ENCODE results near the gene LRRN2.
"Not testable (repeated sequence)": the region's sequence is repeated elsewhere in the genome, so short reads cannot be mapped to it uniquely, and the experiment has no call there.

Gene LRRN2

GRCh38 chr1:204629459-204629858, 56.1 kb downstream of the LRRN2 start:
- not testable (repeated sequence) for DNase-seq (ENCODE audit: low read depth)

GRCh38 chr1:204628868-204629267, 56.7 kb downstream of the LRRN2 start:
- no peak for DNase-seq (ENCODE audit: low read depth)

- DNase-seq (ENCODE audit: low read depth): no peak
Observed at GRCh38 chr1:204627436-204627835, 58.1 kb downstream of the LRRN2 start.

GRCh38 chr1:204626381-204626780, 59.2 kb downstream of the LRRN2 start:
- DNase-seq (ENCODE audit: low read depth): no peak

- no peak for DNase-seq (ENCODE audit: low read depth)
Observed at GRCh38 chr1:204624631-204625216, 60.8 kb downstream of the LRRN2 start.

GRCh38 chr1:204623894-204624361, 61.6 kb downstream of the LRRN2 start:
- no peak for DNase-seq (ENCODE audit: low read depth)

GRCh38 chr1:204623365-204623893, 62.1 kb downstream of the LRRN2 start:
- DNase-seq (ENCODE audit: low read depth): no peak

GRCh38 chr1:204621996-204622395, 63.5 kb downstream of the LRRN2 start:
- DNase-seq (ENCODE audit: low read depth): no peak

GRCh38 chr1:204621396-204621795, 64.1 kb downstream of the LRRN2 start:
- DNase-seq (ENCODE audit: low read depth): no peak

GRCh38 chr1:204619721-204620120, 65.8 kb downstream of the LRRN2 start:
- DNase-seq (ENCODE audit: low read depth): no peak

- DNase-seq (ENCODE audit: low read depth): no peak
Observed at GRCh38 chr1:204618148-204618760, 67.3 kb downstream of the LRRN2 start.

- DNase-seq (ENCODE audit: low read depth): no peak
Observed at GRCh38 chr1:204617256-204618147, 68.0 kb downstream of the LRRN2 start.

GRCh38 chr1:204616641-204617040, 68.9 kb downstream of the LRRN2 start:
- DNase-seq (ENCODE audit: low read depth): no peak

- DNase-seq (ENCODE audit: low read depth): no peak
Observed at GRCh38 chr1:204615881-204616280, 69.7 kb downstream of the LRRN2 start.

GRCh38 chr1:204613636-204614035, 71.9 kb downstream of the LRRN2 start:
- no peak for DNase-seq (ENCODE audit: low read depth)

- DNase-seq (ENCODE audit: low read depth): no peak
Observed at GRCh38 chr1:204612326-204612725, 73.2 kb downstream of the LRRN2 start.

- no peak for DNase-seq (ENCODE audit: low read depth)
Observed at GRCh38 chr1:204611036-204611435, 74.5 kb downstream of the LRRN2 start.

GRCh38 chr1:204607910-204608309, 77.6 kb downstream of the LRRN2 start:
- DNase-seq (ENCODE audit: low read depth): no peak

- no peak for DNase-seq (ENCODE audit: low read depth)
Observed at GRCh38 chr1:204605791-204606190, 79.7 kb downstream of the LRRN2 start.

- no peak for DNase-seq (ENCODE audit: low read depth)
Observed at GRCh38 chr1:204602871-204603542, 82.5 kb downstream of the LRRN2 start.

GRCh38 chr1:204602111-204602579, 83.4 kb downstream of the LRRN2 start:
- DNase-seq (ENCODE audit: low read depth): no peak

GRCh38 chr1:204600968-204601367, 84.6 kb downstream of the LRRN2 start:
- DNase-seq (ENCODE audit: low read depth): no peak
